Activated CD4-positive, alpha-beta memory T cell treated with anti-CD3 and anti-CD28 coated beads, Interleukin-2, amount 10 ng/mL, durations not matched to agents 7 days and 5 days (primary cell): ENCODE results near the gene CD37. TPM values are rescaled to one million over a fixed set of nuclear protein-coding genes. Genes with fewer than 3 reads are reported as not detected.
"Not testable (repeated sequence)": the region's sequence is repeated elsewhere in the genome, so short reads cannot be mapped to it uniquely, and the experiment has no call there.

ENCODE experiments used
- CTCF ChIA-PET: fragments of 350-600 bp; sonication (Branson Sonifier 250); formaldehyde crosslinking; loops from one replicate; lab custom pipeline; 2021; ENCODE audit warnings: antibody characterized with exemption, inconsistent platforms; lab: Charles Lee
- POLR2A ChIA-PET: fragments of 350-600 bp; sonication (Branson Sonifier 250); formaldehyde crosslinking; loops from one replicate; lab custom pipeline; 2021; ENCODE audit warnings: antibody characterized with exemption; lab: Charles Lee
- DNase-seq: peaks from one replicate; pipeline ENCODE4 v3.0.0-alpha.2; 2020
- H3K27ac Mint-ChIP-seq: one replicate; pipeline ENCODE4 v1.8.0; 2021; ENCODE audit warnings: mild to moderate bottlenecking, mixed read lengths
- H3K27me3 Mint-ChIP-seq: one replicate; pipeline ENCODE4 v1.8.0; 2021; ENCODE audit warnings: mixed read lengths
- H3K36me3 Mint-ChIP-seq: one replicate; pipeline ENCODE4 v1.8.0; 2021; ENCODE audit warnings: low read depth, mixed read lengths
- H3K4me1 Mint-ChIP-seq: one replicate; pipeline ENCODE4 v1.8.0; 2021; ENCODE audit warnings: mixed read lengths
- H3K4me3 Mint-ChIP-seq: one replicate; pipeline ENCODE4 v1.8.0; 2021; ENCODE audit warnings: mild to moderate bottlenecking, mixed read lengths
- H3K9me3 Mint-ChIP-seq: one replicate; pipeline ENCODE4 v1.8.0; 2021; ENCODE audit warnings: mixed read lengths
- total RNA-seq, 2 experiments: library from RNA; stranded (reverse); gene quantifications; one replicate each; pipeline ENCODE4 v1.2.3, GENCODE V29; 2021

Gene CD37
- total RNA-seq, 2 experiments from 2014 or later = 278 to 299 TPM

DNA sequence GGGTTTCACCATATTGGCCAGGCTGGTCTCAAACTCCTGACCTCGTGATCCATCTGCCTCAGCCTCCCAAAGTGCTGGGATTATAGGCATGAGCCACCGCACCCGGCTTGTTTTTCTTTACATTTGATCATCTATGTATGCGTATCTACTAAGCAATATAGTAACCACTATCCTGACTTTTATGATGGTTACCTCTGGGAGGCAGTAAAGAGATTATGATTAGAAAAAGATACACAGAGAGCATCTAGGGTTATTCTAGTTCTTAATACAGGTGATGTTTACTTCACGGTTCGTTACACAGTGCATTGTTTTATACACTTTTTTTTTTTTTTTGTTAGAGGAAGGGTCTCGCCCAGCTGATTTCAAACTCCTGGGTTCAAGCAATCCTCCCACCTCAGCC lies 28.5 kb upstream of the CD37 start:
- CTCF ChIA-PET = interaction anchor here (0.6 to 2.6 kb wide), 3 partner anchors 12 to 86 kb away, joined by 3 to 11 read pairs (median 3); no protein-coding TSS in a partner anchor
- H3K4me3 Mint-ChIP-seq, H3K27ac Mint-ChIP-seq, H3K36me3 Mint-ChIP-seq, H3K9me3 Mint-ChIP-seq, H3K4me1 Mint-ChIP-seq, DNase-seq, POLR2A ChIA-PET, H3K27me3 Mint-ChIP-seq: not testable (repeated sequence)

DNA sequence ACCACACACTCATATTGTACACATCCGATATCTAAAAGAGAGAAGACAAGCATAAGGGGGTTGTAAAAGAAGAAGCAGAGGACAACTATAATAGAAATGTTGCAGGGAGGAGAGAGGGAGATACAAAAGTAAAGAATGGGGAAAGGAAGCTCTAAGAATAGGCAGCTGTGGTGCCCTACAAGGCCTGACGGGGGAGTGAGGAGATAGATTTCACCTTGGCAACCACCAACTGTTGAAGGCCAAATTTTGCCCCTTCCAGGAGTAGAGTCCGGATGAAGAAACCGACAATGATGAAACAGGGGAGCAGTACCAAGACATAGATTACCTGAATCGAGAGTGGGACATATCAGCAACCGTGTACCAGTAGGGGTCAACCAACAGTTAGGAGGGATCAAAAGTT lies 26.1 kb upstream of the CD37 start:
- Mint-ChIP-seq H3K36me3 (no peaks in the 10 kb centered on the region), H3K4me1 (no peaks in the 10 kb centered on the region), H3K27me3 (no peaks in the 10 kb centered on the region), H3K4me3 (no peak overlapping the region), H3K27ac (no peak overlapping the region), H3K9me3 (no peaks in the 10 kb centered on the region)
- ChIA-PET CTCF (no interaction called here), POLR2A (no interaction called here)
- no peak for DNase-seq

DNA sequence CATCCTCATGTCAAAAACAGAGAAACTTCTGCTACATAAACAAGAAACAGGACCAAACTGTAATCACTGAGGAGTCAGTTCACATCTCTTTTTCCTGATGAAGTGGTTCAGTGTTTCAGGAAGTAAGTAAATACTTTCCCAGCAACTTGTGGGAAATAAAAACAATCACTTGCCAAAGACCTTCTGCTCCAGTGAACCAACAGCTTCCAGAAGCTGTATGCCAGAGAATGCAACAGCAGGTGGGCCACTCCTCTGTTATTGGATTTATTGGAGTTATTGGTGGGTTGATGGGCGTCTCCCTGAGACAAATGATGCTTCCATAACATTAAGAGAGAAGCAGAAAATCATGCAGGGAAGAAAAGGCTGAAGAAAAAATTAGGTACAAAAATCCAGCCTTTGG lies 20.1 kb upstream of the CD37 start:
- Mint-ChIP-seq H3K36me3 (peaks cover 23% of the 10 kb centered on the region), H3K9me3 (peaks cover 12% of the 10 kb centered on the region), H3K4me1 (peaks cover 5% of the 10 kb centered on the region), H3K27ac (no peak overlapping the region), H3K4me3 (no peak overlapping the region), H3K27me3 (no peaks in the 10 kb centered on the region)
- CTCF ChIA-PET = no interaction called here
- DNase-seq = no peak
- POLR2A ChIA-PET = no interaction called here

DNA sequence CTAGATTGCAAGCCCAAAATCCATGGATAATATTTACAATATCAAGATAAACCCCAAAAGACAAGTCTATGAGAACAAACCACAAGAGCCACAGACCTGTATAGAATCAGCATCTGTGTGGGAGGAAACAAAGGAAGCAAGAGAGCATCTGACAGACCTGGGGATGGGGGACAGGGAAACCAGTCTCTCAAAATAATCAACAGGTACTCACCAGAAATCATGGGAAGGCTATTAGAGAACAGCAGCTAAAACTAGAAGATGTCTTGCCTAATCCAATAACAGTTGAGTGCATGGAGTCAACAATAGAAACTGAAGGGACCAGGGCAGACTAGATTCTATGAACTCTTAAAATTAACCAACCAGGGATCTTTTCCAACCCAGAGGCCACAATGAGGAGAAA lies 18.9 kb upstream of the CD37 start:
- Mint-ChIP-seq H3K27ac (no peak overlapping the region), H3K4me1 (peaks cover 5% of the 10 kb centered on the region), H3K4me3 (no peak overlapping the region), H3K36me3 (peaks cover 23% of the 10 kb centered on the region), H3K27me3 (no peaks in the 10 kb centered on the region), H3K9me3 (peaks cover 12% of the 10 kb centered on the region)
- ChIA-PET CTCF (interaction anchor here (1.0 kb wide), 1 partner anchor 13 kb away, joined by 3 read pairs; no protein-coding TSS in a partner anchor), POLR2A (no interaction called here)
- no peak for DNase-seq

DNA sequence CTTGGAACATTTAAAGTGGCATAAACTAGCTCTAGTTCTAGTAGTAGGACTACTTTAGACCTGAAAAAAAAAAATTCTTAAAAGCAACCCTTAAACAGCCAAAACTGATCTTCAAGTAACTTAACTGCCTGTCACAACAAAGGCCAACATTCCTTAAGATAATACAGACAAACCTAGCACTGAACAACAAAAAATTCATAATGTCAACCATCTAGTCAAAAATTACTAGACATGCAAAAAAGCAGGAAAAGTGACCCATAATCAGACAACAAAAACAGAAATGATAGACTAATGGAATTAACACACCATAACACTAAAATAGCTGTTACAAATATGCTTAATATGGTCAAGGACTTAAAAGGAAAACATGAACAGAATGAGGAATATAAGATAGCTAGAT lies 16.9 kb upstream of the CD37 start:
- POLR2A ChIA-PET = no interaction called here

DNA sequence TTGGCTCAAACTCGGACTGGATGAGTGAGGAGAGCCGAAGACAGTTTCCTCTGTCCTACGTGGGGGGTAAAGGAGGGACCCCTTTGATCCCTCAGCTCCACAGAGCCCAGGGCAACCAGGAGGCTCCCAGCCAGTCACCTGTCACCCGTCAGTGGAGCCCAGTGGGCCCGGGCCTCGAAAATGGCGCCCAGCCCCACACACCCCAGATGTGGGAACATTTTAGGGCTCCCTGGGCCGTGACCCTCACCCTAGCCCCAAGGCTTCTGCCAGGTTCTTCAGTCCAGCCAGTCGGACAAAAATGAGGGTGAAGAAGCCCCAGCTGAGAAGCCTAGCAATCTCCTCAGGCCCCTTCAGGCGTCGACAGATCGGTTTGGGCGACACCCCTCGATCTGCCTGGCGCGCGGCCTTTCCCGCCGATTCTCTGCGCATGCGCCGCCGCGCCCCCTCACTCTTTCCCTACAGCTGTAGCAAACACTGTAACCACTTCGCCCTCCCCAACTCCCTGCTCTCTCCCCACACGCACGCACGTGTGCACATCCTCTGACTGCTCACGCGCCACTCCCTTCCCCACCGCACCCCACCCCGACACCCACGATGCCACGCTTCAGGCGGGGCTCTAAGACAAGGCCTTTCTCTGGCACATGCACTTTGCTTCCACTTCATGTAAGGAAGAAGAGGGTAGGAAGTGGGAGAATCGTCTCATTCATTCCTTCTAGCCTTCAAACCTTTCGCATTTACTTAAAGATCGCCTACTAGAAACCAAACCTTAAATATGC lies 10.2 kb upstream of the CD37 start, which contains the start of gene SLC6A16:
TSS of gene SLC6A16 (minus strand) at position 391 of the 776 bp plus-strand sequence. CDS start 13,844 bp downstream, outside the sequence.
- CTCF ChIA-PET = interaction anchor here (5.3 kb wide), 1 partner anchor 23 kb away, joined by 24 read pairs; no protein-coding TSS in a partner anchor
- no peak for DNase-seq
- H3K27me3 Mint-ChIP-seq = no peaks in the 10 kb centered on the region
- peaks cover 2% of the 10 kb centered on the region for H3K9me3 Mint-ChIP-seq
- H3K27ac Mint-ChIP-seq = no peak within 1 kb of the TSS
- peaks cover 24% of the 10 kb centered on the region for H3K4me1 Mint-ChIP-seq
- POLR2A ChIA-PET = no interaction called here
- H3K4me3 Mint-ChIP-seq = no peak within 1 kb of the TSS
- H3K36me3 Mint-ChIP-seq = peaks cover 13% of the 10 kb centered on the region

More for the DNA sequence above, 16.9 kb upstream of the CD37 start:
- H3K27ac Mint-ChIP-seq = no peak overlapping the region
- peaks cover 25% of the 10 kb centered on the region for H3K36me3 Mint-ChIP-seq
- no peak overlapping the region for H3K4me3 Mint-ChIP-seq
- peaks cover 15% of the 10 kb centered on the region for H3K9me3 Mint-ChIP-seq
- H3K27me3 Mint-ChIP-seq = no peaks in the 10 kb centered on the region
- peaks cover 5% of the 10 kb centered on the region for H3K4me1 Mint-ChIP-seq
- no peak for DNase-seq
- CTCF ChIA-PET = interaction anchor here (0.6 to 1.7 kb wide), 8 partner anchors 10 to 219 kb away, joined by 3 to 5 read pairs (median 3); no protein-coding TSS in a partner anchor

DNA sequence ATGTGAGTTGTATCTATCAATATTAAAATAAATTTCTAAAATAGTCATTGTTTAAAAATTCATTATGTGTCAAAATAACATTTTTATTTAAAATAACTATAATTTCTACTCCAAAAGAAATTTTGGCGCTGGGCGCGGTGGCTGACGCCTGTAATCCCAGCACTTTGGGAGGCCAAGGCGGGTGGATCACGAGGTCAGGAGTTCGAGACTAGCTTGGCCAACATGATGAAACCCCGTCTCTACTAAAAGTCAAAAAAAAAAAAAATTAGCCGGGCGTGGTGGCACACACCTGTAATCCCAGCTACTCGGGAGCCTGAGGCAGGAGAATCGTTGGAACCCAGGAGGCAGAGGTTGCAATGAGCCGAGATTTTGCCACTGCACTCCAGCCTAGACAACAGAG lies 9.4 kb upstream of the CD37 start:
- not testable (repeated sequence) for H3K4me3 Mint-ChIP-seq, H3K9me3 Mint-ChIP-seq, H3K27ac Mint-ChIP-seq, DNase-seq, H3K27me3 Mint-ChIP-seq
- Mint-ChIP-seq H3K36me3 (peaks cover 18% of the 10 kb centered on the region), H3K4me1 (peaks cover 29% of the 10 kb centered on the region)
- POLR2A ChIA-PET = interaction anchor here (1.5 kb wide), 1 partner anchor 10 kb away, joined by 3 read pairs; the partner anchor contains the start of gene CD37
- CTCF ChIA-PET = interaction anchor here (1.0 to 5.3 kb wide), 3 partner anchors 9 to 37 kb away, joined by 3 to 24 read pairs (median 4); partner anchors contain the start of gene CD37

DNA sequence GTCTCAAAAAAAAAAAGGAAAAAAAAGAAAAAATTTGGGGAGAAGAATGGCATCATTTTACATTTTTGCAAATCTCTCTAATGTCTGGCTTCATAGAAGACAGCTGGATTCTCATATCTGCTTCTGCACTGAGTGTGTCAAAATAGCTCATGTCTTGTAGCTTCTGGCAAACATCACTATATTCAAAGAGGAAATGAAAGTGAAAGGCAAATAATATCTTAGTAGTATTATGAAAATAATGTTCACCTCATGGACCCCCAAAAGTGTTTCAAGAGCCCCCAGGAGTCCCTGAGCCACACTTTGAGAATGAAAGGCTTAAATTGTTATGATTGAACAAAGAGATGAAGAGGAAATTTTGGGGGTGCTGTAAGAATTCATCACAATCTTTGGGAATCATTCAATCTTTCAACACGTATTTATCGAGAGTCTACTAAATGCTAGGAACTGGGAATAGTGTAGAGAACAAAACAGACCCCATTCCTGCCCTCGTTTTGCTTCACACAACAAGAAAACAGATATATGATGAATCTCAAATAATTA lies 9.0 kb upstream of the CD37 start:
- ChIA-PET CTCF (interaction anchor here (1.0 to 5.3 kb wide), 3 partner anchors 9 to 37 kb away, joined by 3 to 24 read pairs (median 4); partner anchors contain the start of gene CD37), POLR2A (interaction anchor here (1.5 kb wide), 1 partner anchor 9 kb away, joined by 3 read pairs; the partner anchor contains the start of gene CD37)
- Mint-ChIP-seq H3K4me3 (no peak overlapping the region), H3K4me1 (peaks cover 33% of the 10 kb centered on the region), H3K9me3 (peaks cover 2% of the 10 kb centered on the region), H3K27ac (no peak overlapping the region), H3K36me3 (peaks cover 18% of the 10 kb centered on the region), H3K27me3 (no peaks in the 10 kb centered on the region)
- no peak for DNase-seq

DNA sequence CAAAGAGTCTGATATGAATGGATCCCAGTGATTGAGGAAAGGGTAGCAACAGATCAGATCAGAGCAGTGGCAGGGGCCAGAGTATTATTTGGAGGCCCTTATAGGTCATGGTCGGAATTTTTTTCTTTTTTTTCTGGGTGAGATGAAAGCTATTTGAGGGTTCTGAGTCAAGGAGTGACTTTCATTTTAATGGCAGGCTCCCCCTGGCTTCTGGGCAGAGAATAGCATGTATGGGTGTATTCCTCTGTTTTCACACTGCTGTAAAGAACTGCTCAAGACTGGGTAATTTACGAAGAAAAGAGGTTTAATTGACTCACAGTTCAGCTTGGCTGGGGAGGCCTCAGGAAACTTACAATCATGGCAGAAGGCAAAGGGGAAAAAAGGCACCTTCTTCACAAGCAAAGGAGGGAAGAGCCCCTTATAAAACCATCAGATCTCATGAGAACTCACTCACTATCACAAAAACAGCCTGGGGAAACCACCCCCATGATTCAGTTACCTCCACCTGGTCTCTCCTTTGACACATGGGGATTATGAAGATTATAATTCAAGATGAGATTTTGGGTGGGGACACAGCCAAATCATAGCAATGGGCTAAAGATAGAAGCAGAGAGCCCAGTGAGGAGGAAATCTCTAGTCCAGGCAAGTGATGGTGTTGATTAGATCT lies 7.2 kb upstream of the CD37 start:
- ChIA-PET CTCF (interaction anchor here (0.5 to 5.3 kb wide), 12 partner anchors 9 to 1805 kb away, joined by 3 to 24 read pairs (median 3); no protein-coding TSS in a partner anchor), POLR2A (no interaction called here)

DNA sequence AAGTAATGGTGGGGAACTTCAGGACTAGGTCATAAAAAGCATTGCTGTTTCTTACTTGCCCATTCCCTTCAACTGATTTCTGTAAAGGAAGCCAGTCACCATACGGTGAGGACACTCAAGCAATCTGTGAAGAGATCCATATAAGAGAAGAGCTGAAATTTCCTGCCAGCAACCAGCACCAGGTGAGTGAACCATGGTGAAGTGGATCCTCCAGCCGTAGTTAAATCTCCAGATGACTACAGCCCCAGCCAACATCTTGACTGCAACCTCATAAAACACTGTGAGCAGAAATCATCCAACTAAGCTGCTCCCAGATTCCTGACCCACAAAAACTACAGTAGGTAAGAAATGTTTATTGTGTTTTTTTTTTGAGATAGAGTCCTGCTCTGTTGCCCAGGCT lies 6.5 kb upstream of the CD37 start:
- Mint-ChIP-seq H3K4me1 (peaks cover 56% of the 10 kb centered on the region), H3K36me3 (peaks cover 19% of the 10 kb centered on the region), H3K27me3 (no peaks in the 10 kb centered on the region), H3K4me3 (no peak overlapping the region), H3K9me3 (no peaks in the 10 kb centered on the region), H3K27ac (no peak overlapping the region)
- ChIA-PET POLR2A (no interaction called here), CTCF (interaction anchor here (0.6 to 5.3 kb wide), 3 partner anchors 27 to 122 kb away, joined by 3 to 24 read pairs (median 3); no protein-coding TSS in a partner anchor)
- DNase-seq = no peak

More for the DNA sequence above, 7.2 kb upstream of the CD37 start:
- H3K4me1 Mint-ChIP-seq = peaks cover 49% of the 10 kb centered on the region
- no peaks in the 10 kb centered on the region for H3K9me3 Mint-ChIP-seq
- no peak overlapping the region for H3K4me3 Mint-ChIP-seq
- peaks cover 21% of the 10 kb centered on the region for H3K36me3 Mint-ChIP-seq
- peak; percentile 60 for DNase-seq
- no peak overlapping the region for H3K27ac Mint-ChIP-seq
- H3K27me3 Mint-ChIP-seq = no peaks in the 10 kb centered on the region

DNA sequence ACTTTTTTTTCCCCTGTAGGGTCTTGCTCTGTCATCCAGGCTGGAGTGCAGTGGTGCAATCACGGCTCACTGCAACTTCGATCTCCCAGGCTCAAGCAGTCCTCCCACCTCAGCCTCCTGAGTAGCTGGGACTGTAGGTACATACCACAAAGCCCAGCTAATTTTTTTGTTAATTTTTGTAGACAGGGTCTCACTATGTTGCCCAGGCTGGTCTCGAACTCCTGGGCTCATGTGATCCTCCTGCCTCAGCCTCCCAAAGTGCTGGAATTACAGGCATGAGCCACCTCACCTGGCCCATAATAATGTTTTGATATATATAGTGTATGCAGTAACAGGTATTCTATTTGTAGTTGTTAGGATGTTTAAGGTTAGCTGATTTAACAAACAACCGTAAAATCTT lies 4.0 kb upstream of the CD37 start:
- H3K27me3 Mint-ChIP-seq, H3K4me3 Mint-ChIP-seq, DNase-seq, H3K9me3 Mint-ChIP-seq, POLR2A ChIA-PET: not testable (repeated sequence)
- peaks cover 26% of the 10 kb centered on the region for H3K36me3 Mint-ChIP-seq
- CTCF ChIA-PET = interaction anchor here (0.7 to 2.9 kb wide), 5 partner anchors 9 to 145 kb away, joined by 3 to 12 read pairs (median 3); no protein-coding TSS in a partner anchor
- H3K4me1 Mint-ChIP-seq = peaks cover 69% of the 10 kb centered on the region
- peak overlapping the region; percentile 44 for H3K27ac Mint-ChIP-seq

DNA sequence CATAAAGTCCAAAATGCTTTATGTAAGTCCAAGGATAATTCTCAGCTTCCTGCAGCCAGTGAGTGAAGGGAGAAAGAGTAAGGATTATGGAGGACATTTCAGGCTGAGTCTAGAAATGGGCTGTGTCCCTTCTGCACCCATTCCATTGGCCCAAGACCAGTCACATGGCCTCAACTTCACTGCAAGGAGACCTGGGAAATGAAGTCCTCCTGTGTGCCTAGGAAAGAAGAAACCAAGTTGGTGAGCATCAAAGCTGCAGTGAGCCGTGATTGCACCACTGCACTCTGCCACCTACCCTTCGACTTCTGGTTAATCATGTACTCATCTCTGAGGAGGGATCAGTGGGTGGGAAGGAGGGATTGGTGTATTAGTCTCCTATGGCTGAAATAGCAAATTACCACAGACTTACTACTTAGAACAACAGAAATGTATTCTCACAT lies 3.6 kb upstream of the CD37 start:
- H3K9me3 Mint-ChIP-seq = no peaks in the 10 kb centered on the region
- ChIA-PET POLR2A (no interaction called here), CTCF (interaction anchor here (0.8 to 2.9 kb wide), 4 partner anchors 10 to 145 kb away, joined by 3 to 12 read pairs (median 8); no protein-coding TSS in a partner anchor)
- H3K4me3 Mint-ChIP-seq = no peak overlapping the region
- peak overlapping the region; percentile 44 for H3K27ac Mint-ChIP-seq
- H3K4me1 Mint-ChIP-seq = peaks cover 71% of the 10 kb centered on the region
- no peaks in the 10 kb centered on the region for H3K27me3 Mint-ChIP-seq
- peak; percentile 71 for DNase-seq
- H3K36me3 Mint-ChIP-seq = peaks cover 29% of the 10 kb centered on the region
